ENCODE measurements around the gene EPS8L3. TPM values are rescaled to one million over a fixed set of nuclear protein-coding genes. Genes with fewer than 3 reads are reported as not detected.

The EPS8L3 gene
- total and polyA plus RNA-seq, 9 of the 15 experiments (the other 6 are each of a cell fraction or from before 2014, with no cell fraction given), result 0.09 to 0.42 (median 0.14) TPM; not detected in 5

DNA sequence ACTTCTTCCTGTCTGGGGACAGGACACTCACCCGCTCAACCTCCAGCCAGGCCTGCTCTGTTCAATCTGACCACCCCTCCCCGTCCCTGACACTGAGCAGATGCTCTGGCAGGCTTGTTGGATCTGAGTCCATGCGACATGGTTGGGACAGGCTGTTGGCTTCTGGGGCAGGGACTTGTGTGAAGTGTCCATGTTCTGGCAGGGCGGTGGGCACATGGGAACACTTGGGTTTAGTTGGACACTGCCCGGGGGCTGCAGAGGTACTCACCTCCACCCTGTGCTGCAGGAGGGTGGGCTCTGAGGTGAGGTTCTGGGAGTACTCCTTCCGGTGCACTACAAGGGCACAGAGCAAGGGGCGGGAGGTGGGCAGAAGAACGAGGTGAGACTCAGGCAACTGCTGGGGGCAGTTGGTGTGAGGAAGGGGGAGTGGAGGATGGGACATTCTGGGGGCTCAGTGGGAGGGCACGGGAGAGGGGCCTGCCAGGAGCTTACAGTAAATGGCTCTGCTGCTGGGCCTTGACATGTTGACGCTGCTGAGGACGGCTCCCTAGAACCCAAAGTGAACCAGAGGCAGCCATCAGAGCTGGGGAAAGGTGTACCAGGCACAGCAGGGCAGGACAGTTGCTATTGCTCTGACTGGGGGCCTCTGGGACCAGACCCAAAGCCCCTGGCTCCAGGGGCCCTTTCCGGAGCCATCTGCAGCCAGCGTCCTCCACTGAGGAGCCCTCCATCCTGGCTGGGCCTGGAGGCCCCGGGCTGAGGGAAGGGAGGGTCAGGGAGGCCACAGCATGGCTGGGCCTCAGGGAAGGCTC, 2.3 kb downstream of the EPS8L3 start:
- Histone ChIP-seq H3K9me1 (ENCODE audit: control insufficient read depth, insufficient read depth, low read length) (no peaks in the 10 kb centered on the region), H3K9me3 (replicated peaks; ENCODE audit: control insufficient read depth, insufficient read depth, low read depth, low read length) (no peaks in the 10 kb centered on the region), H3K9ac (ENCODE audit: insufficient read depth in 1 of 2, low read depth in 2 of 2, low read length in 2 of 2) (no peak overlapping the region; a peak in 1 of 4 replicates), H3K27ac (ENCODE audit: extremely low read depth, low read depth, low read length) (no peak overlapping the region), H3K79me2 (ENCODE audit: control insufficient read depth, insufficient read depth, low read length) (no peaks in the 10 kb centered on the region), H3K36me3 (ENCODE audit: control insufficient read depth, insufficient read depth, low read length) (no peaks in the 10 kb centered on the region), H3K27me3 (ENCODE audit: control insufficient read depth in 2 of 2, insufficient read depth in 2 of 2, low read length in 2 of 2) (no peaks in the 10 kb centered on the region), H4K20me1 (replicated peaks; ENCODE audit: control insufficient read depth, insufficient read depth, low read length) (no peaks in the 10 kb centered on the region), H3K4me2 (ENCODE audit: insufficient read depth, low read length) (no peak overlapping the region), H2AFZ (ENCODE audit: low read depth, low read length) (no peak overlapping the region), H3K4me1 (replicated peaks in 1 of 2; ENCODE audit: control insufficient read depth in 2 of 2, insufficient read depth in 2 of 2, low read length in 2 of 2) (peaks cover 19 to 29% of the 10 kb centered on the region in 2 experiments), H3K4me3 (no peak overlapping the region)
- CTCF ChIA-PET (ENCODE audit: low intra/inter-chr PET ratio), result no interaction called here
- no peak for FAIRE-seq
- no TSS peak for BruUV-seq (replicated peaks)
- DNase-seq (ENCODE audit: extremely low read depth in 1 of 4, low spot score in 3 of 4), result no peak
- intact Hi-C loops (cut with micrococcal nuclease), result no loop called here
- POLR2A ChIA-PET, result interaction anchor here (0.6 to 1.2 kb wide), 2 partner anchors 8 to 363 kb away, joined by 3 read pairs; no protein-coding TSS in a partner anchor
- TF ChIP-seq, protein P1, sequence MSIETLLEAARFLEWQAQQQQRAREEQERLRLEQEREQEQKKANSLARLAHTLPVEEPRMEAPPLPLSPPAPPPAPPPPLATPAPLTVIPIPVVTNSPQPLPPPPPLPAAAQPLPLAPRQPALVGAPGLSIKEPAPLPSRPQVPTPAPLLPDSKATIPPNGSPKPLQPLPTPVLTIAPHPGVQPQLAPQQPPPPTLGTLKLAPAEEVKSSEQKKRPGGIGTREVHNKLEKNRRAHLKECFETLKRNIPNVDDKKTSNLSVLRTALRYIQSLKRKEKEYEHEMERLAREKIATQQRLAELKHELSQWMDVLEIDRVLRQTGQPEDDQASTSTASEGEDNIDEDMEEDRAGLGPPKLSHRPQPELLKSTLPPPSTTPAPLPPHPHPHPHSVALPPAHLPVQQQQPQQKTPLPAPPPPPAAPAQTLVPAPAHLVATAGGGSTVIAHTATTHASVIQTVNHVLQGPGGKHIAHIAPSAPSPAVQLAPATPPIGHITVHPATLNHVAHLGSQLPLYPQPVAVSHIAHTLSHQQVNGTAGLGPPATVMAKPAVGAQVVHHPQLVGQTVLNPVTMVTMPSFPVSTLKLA (conservative IDR thresholded peaks at IDR 0.05), result no peak
- no peak for TF ChIP-seq ZFPM2 (CRISPR knock-in tag; IDR thresholded peaks at IDR 0.05)
- no peak for TF ChIP-seq ZNF695 (CRISPR knock-in tag; IDR thresholded peaks at IDR 0.05)
- no peak for TF ChIP-seq ZNF583 (CRISPR knock-in tag; IDR thresholded peaks at IDR 0.05)
- TF ChIP-seq FOXK2 (conservative IDR thresholded peaks at IDR 0.05 in 1 of 2, IDR thresholded peaks at IDR 0.05 in 1 of 2; ENCODE audit: low read depth in 2 of 2), result no peak
- no peak for TF ChIP-seq TEAD2 (tag; IDR thresholded peaks at IDR 0.05)
- no peak for TF ChIP-seq DMBX1 (CRISPR knock-in tag; IDR thresholded peaks at IDR 0.05; ENCODE audit: borderline replicate concordance)
- TF ChIP-seq SRSF7 (optimal IDR thresholded peaks at IDR 0.05; ENCODE audit: low read depth, low read length), result no peak
- no peak for ATAC-seq
- in situ Hi-C loops (cut with MboI), result loop anchor here (5.0 kb wide), 1 partner anchor 214 kb away; the partner anchor contains the start of gene GNAI3
- WGBS (ENCODE audit: insufficient coverage, low coverage, missing lambda C conversion rate), result 49% methylated on average over 14 of the region's 14 CpGs
